Measurements from ENCODE around the gene IRX5.
A peak's percentile ranks its signal among the peaks of the same experiment; 100 is the strongest.

IRX5 gene

DNA sequence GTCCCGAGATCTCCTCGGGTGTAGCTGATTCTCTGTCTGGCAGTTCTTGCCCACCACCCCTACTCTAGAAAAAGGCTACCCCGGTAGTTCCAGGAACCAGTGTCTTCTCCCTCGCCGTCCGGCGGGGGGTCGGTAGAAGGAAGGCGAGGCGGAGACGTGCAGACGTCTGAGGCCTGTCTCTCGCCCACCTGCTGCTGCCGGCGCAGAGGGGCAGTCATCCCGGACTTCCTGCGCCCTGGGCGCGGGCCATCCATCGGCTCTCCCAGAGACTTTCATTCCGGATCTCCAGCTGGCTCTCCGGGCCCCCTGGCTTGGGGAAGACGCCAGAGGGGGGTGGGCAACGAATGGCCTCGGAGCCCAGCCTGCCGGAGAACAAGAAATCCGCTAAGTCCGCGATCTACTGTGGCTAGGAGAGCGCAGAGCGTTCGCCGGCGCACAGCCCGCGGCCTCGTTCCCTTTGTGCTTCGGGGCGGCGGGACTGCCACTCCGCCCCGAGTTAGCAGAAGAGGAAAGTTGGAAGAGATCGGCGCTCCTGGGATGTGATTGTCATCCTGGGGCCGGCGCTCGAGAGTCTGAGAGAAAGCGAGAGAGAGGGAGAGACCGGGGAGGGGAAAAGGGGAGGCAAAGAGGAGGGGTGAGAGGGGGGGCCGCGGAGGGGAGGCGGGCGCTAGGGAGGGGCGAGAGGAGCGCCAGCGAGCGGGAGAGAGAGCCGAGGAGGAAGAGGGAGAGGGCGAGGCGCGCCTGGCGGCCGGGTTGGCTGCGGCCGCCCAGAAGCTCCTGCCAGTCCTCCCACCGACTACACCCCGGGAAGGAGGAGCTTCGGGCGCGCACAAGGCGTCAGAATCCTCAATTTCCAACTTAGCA lies at the start of gene IRX5:
IRX5 (plus strand) TSS at position 861 of the 864 bp plus-strand sequence. CDS start 334 bp downstream, outside the sequence.
- no peak for DNase-seq

DNA sequence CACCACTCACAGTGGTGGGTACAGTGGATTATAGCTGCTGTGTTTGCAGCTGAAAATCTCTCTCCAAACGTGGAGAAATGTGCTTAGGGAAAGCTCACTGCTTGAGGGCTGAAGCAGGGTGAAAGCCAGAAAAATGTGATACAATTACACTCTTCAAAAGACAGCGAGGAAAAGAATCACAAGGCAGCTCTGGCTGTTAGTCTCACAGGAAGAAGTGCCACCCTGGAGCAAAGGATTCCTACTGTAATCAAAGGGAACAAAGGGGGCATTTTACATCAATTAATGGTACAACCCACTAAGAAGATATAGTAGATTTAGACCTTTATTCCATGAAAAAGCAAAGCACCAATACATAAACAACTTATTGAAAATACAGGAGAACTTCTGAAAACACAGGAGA lies 48.1 kb upstream of the IRX5 start:
- no peak for DNase-seq

DNA sequence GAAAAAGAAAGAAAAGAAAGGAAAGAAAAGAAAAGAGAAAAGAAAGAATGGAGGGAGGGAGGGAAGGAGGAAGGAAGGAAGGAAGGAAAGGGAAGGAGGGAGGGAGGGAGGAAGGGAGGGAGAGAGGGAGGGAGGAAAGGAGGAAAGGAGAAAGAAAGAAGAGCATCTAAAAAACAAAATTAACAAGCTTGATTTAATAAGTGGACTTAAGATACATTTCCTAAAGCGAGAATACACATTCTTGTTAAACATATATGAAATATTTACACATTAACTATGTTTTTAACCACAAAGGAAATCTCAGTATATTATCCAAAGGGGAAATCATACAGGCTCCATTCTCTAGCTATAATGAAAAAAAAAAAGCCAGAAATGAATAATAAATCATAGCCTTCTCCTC lies 47.3 kb upstream of the IRX5 start:
- DNase-seq: no peak

DNA sequence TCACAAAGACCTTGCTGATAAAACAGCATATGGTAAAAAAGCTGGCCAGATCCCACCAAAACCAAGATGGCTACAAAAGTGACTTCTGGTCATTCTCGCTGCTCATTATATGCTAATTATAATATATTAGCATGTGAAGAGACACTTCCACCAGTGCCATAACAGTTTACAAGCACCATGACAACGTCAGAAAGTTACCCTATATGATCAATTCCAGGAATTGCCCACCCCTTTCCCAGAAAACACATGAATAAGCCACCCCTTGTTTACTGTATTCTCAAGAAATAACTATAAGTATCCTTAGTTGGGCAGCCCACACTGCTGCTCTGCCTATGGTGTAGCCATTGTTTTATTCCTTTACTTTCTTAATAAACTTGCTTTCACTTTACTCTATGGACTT lies 44.6 kb upstream of the IRX5 start:
- DNase-seq: no peak

DNA sequence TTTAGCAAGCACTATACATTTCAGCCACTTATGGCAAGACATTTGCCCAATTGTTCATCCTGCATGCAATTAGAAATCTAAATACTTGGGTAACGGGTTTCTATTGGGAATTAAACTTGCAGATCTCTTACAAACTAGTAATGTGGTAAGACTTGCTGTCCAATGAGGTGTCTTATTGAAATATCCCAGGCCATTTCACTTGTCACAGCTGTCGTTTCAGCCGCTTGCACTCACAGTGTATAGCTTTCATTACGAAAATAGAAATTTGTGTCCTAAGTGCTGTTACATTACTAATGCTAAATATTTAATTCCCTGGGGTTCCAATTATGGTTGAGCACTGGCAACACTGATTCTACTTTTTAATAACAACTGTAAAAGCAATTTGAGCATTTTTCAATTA lies 40.3 kb upstream of the IRX5 start:
- no peak for DNase-seq

DNA sequence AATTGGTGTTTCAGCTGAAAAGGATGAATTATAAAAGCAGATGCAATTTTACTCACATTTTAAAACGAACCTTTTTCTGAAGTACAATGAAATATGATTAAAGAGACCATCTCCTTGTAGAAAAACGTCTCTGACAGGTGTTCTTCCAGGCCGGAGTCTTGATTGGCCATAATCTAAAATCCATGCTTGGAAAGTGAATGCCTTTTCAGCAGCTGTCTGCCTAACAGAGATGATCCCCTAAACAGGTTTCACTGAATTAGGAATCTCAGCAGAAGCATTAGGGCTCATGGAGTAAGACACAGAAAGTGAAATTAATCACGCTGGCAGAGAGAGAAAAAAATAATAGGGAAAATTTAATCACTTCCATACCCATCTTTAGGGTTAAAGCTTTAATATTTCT lies 39.3 kb upstream of the IRX5 start:
- DNase-seq: no peak

DNA sequence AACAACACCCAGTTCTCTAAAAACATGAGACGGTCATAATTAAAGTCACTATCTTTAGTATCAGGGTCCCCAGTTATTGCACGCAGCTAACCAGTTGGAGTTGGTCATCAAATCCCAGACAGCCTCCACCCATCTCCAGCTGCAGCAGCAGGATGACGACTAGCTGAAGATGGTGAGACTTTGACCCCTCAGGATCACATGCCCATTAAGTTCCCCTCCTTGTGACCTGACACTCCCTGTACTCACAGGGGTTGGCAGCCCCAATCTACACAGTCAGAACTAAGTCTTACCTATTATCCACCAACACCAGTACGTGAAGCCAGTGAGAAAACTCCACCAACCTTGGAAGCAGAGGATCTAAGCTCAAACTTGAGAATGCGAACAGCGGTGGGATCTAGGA lies 37.7 kb upstream of the IRX5 start:
- DNase-seq: no peak

DNA sequence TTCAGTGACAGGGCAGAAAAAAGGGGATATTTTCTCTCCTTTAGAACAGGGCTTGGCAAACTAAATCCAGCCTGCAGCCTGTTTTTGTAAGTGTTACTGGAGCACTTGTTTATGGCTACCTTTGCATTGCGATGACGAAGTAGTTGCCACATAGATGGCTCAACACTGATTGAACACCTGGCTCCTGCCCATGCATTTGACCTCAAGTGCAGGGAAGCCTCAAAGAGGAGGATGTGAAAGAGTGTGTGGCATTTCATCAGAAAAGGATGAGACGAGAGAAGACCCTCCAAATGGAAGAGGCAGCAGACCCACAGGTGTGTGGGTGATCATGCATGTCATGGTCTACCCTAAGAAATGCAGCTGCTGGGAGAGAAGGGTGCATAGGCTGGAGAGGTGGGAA lies 32.7 kb upstream of the IRX5 start:
- DNase-seq: no peak

DNA sequence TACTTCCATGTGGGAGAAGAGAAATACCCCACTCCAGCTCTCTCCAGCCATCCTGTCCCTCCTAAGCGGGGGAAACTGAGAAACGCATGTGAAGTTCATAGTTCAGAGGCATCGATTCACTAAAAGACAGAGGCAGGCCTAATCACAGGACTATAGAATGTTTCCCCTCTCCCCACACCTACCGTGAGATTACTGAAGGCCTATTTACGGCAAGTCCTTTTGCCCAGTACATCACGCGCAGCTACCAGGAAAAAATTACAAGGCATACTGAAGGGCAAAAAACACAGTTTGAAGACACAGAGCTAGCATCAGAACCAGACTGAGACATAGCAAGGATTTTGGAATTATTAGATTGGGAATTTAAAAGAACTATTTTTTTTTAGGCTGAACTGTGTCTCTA lies 29.1 kb upstream of the IRX5 start:
- DNase-seq: no peak

DNA sequence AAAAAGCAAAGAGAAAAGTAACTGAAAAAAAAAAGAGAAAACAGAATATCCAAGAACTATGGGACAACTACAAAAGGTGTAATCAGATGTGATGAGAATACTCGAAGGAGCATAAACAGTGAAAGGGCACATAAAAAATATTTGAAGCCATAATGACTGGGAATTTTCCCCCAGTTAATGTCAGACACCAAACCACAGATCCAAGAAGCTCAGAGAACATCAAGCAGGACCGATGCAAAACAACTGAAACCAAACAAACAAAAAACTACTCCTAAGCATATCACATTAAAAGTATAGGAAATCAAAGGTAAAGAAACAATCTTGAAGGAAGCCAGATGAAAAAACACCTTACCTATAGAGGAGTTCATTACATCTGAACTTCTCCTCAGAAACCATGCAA lies 27.6 kb upstream of the IRX5 start:
- DNase-seq: no peak

DNA sequence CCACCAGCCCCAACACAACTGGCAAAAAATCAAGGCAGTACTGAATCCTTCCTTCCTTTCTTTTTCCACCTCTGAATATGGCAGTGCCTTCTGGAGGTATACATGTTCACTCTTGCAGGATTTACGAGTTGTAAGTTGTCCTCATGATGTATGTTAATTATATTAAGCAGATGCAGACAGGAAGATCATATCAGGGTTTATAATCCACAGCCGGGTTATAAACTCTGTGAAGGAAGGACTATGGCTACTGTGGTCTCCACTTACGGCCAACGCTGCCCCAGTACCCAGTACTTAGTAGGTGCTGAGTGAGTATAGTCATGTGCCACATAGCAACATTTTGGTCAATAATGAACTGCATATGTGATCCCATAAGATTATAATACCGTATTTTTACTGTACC lies 19.6 kb upstream of the IRX5 start:
- no peak for DNase-seq

DNA sequence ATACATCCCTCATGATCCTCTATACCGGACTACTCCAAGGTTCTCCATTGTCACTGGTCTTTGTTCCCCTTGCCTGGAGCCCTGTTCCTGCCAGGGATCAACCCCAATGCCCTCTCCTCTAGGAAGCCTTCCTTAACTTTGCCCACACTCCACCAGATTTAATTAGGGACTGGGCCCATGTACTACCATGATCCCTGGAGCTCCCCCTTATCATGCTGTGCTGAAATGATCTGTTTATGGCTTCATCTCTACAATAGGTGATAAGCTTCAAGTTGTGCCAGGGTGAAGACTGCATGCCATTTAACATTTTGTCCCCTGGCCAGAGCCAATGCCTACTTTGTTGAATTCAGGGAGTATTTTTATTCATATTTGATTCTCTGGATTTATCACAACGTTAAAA lies 17.9 kb upstream of the IRX5 start:
- DNase-seq: no peak

DNA sequence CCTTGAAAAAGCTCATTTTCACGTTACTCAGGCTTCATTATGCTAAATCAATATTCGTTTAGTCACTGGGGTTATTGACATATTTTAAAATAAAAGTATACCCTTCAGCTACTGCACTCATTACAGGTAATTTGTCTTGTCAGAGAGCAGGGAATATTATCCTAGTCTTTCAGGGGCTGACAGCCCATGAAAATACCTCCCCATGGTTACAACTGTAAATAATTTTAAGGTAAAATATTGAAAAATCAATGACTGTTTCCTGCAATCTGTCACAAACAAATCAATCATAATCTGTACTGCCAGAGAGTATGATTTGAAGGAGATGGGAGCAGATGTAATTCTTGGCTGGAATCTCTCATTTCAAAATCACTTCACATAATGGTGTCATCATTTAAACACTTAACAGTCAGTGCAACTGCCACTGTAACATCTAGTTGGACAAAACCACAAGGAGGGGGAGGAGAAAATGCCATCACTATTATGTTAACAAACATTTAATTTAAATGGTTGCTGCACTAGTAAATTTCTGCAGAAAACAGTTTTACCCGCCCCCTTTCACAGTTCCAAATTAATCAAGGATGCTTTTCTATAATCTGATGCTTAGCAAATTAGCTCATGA lies 9.3 kb upstream of the IRX5 start:
- no peak for DNase-seq

DNA sequence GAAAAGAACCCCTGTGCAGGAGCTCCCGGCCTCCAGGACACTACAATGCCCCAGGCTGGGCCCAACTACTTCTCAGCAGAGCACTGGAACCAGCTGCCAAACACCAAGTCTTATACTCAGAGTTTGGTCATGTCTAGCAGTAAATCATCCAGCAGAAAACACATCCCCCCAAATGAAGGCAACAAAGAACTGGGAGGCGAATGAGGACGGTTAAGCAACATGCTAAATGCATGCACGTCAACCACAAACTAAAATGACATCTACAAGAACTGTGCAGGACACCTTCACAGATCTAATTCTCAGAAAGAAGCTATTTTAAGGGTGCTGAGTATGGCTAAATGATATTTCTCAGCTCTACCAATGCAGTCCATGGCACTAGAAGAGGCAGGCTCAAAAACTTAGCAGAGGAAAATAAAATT lies 7.6 kb upstream of the IRX5 start:
- no peak for DNase-seq

DNA sequence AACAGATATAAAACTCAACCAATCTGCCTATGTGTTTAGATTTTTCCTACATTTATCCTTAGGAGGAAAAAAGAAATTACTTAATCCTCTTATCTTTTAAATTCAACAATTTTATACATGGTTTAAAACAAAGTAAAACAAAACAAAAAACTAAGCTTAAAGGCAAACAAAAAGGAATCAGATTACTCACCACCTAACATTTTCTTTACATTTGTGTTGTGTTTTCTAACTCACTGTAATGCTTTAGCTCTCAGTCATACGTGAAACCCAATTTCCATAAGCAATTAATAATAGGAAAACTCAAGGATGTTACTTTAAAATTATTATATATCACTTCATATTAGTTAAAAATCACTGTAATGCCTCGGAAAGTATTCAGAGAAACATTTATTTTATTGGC lies 6.7 kb upstream of the IRX5 start:
- no peak for DNase-seq

DNA sequence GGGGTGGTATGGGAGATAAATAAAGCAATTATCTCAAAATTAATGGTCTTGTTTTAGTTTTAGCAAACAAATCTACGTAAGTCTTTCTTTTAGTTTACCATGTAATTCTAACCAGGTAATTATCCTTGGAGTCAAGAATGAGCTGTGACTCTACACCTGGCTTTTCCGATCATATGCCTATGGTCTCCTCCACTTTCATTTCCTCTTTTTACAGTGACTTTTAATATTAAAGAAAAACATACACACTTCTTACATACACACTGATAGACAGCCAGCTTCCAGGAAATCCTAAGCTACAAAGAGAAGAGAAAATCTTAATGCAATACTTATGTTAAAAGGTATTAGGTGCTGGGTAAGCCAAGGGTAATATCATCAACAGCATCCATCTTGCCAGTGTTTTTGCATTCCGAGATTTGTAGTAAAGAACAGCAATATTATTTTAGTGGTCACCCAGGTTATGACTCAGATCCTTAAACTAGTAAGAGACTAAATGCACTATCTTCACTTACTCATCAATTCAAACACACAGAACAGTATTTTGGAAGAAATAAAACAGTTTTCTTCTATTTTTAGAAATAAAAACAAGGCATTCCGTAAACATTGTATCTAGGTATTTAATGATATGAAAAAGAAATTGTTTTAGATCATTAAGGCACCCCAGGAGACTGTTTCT lies 4.4 kb upstream of the IRX5 start:
- DNase-seq: no peak

DNA sequence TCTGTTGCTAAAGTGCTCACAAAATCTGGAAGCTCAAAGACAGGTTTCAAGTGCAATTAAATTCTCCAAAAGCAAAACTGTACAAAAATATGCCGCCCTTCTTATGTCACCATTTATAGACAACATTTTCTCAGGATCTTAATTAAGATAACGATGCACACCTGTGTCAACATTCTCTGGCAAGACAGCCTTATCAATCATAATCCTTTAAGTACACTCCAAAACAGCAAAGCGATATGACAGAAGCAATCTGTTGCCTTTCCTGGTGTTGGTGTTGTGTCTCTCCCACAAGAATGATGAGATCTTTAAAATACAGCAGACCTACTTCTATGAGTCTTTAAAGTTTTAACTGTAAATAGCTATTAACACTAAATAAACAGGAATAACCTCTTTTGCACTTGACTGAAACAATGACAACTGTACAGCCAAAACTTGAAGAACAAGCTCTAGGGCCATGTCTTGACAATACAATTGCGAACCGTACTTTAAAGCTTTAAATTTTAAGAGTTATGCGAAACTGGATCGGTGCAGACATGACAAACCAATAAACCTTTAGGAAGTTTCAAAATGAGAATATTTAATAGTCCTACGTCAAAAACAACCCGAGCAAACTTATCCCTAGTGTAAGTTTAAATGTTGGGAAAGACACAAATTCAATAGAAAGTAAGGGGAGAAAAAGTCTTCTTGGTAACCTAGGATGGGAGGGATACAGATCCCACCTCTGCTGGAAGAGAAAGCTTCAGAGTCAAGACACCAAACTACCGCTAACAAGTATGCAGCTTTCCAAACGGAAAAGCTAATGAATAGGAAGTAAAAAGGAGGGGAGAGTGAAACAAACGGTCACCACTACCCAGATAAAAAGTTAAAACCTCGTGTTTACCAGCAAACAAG lies 3.3 kb upstream of the IRX5 start:
- DNase-seq: no peak

DNA sequence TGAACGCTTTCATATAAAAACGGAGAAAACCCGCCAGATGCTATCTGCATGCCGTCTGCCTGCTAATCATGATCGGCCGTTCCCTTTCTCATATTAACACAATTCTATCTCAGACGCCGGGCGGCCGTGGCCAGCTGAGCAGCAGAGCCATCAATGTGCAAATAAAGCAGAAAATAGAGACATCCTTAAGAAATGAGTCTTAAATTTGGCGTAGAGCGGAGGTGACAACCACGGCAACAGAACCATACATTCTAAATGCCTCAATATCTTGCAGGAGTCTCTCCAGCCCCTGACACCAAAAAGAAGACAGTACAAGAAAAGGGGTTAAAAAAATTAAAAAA lies 2.7 kb upstream of the IRX5 start:
- no peak for DNase-seq

DNA sequence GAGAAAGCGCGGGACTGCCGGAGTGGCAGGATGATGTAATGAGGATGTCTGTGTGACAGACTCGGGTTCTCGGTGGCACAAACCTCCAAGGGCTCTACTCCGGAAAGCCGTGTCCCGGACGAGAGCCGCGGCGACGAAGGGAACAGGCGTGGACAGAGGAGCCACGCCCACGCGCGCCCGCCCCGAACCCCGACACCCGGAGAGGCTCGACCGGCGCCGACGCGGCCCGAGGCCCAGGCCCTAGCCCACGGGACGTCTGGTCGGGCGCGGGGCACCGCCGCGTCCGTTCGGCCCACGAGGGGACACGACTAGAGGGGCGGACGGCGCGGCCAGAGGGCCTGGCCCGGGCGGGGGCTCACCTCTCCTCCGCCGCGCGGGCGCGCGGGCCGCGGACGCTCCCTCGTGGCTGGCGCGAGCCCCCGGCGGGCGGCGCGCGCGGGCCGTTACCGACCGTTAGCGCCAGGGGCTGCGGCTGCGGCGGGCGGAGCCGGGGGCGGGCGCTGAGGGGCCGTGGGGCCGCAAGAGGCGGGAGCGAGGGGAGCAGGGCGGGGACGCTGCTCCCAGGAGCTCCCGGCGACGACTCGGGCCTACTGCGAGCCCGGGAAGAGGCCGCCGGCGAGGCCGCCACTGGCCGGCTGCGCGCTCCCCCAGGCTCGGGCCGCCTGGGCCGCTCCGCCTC lies 2.1 kb upstream of the IRX5 start:
- no peak for DNase-seq

DNA sequence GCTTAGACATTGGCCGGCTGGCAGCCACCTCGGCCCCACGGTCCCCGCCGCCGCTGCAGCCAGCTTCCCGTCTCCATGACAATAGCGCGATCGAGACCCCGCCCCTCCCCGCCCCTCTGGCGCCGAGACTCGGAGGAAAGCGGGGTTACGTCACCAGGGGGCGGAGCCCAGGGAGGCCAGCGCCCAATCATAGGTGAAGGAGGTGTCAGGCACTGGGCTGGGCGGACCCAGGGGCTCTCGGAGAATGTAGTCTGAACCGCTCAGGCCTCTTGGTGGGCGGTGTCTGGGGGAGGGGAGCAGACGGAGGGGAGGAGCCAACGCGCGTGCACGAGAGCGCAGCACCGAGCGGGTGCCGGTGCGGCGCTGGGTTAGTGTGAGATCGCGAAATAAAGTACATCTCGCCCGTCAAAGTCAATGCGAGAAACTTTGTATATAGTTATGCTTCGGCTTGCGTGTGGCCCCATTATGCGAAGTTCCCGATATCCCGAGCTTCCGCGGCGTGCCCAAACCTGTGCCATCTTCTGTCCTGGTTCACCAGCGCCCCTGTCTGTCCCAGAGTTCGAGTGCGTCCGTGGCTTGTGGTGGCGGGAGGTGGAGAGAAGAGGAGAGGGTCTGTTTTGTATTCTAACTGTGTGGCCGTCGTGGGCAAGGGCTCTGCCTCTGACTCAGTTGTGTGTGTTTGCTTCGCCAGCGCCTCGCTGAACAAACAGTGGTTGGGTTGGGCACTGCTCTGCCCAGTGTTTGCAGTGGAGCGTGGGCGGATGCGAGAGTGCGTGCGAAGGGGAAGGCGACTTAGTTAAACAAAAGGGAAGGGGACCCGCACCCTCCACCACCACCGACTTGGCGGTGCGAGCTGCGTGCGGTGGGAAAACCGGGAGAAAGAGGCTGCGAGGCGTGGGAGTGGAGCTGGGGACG lies 1.3 kb upstream of the IRX5 start:
- peak; percentile 68 for DNase-seq

DNA sequence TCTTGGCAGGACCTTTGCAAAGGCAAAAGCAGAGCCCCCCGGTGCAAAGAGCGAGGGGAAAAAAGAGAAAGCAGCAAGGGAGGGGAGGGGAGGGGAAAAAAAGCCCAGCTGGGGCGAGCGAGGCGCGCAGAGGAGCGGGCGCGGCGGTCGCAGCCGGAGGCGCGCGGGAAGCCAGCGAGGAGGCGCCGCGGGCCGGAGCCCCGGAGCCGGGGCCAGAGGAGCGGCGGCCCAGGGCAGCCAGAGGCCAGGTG lies 129 bp downstream of the IRX5 start:
- DNase-seq: no peak
